SH-SY5Y (cell line): ENCODE data around the gene STAC.

Experiments
- GATA2 ChIP-seq: IDR thresholded peaks from 2 replicates; pipeline ENCODE4 v1.6.1; 2011; ENCODE audit warnings: mild to moderate bottlenecking, low read depth, low read length
- GATA3 ChIP-seq: IDR thresholded peaks from 2 replicates; pipeline ENCODE4 v1.6.1; 2011; ENCODE audit warnings: low read depth, mild to moderate bottlenecking, low read length, moderate library complexity

- no peak for TF ChIP-seq GATA3
- no peak for TF ChIP-seq GATA2
Measured at GRCh38 chr3:36538136-36538749, 157.9 kb downstream of the STAC start.
